SKM-1 (cell line): ENCODE measurements around the gene RELL2.
"Not testable (repeated sequence)": the region's sequence is repeated elsewhere in the genome, so short reads cannot be mapped to it uniquely, and the experiment has no call there.

ENCODE experiments used
- DNase-seq: peaks from one replicate; lab custom pipeline; 2025; ENCODE audit not compliant: unreplicated experiment; lab: John Stamatoyannopoulos, UW

RELL2 gene, protein sequence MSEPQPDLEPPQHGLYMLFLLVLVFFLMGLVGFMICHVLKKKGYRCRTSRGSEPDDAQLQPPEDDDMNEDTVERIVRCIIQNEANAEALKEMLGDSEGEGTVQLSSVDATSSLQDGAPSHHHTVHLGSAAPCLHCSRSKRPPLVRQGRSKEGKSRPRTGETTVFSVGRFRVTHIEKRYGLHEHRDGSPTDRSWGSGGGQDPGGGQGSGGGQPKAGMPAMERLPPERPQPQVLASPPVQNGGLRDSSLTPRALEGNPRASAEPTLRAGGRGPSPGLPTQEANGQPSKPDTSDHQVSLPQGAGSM

DNA sequence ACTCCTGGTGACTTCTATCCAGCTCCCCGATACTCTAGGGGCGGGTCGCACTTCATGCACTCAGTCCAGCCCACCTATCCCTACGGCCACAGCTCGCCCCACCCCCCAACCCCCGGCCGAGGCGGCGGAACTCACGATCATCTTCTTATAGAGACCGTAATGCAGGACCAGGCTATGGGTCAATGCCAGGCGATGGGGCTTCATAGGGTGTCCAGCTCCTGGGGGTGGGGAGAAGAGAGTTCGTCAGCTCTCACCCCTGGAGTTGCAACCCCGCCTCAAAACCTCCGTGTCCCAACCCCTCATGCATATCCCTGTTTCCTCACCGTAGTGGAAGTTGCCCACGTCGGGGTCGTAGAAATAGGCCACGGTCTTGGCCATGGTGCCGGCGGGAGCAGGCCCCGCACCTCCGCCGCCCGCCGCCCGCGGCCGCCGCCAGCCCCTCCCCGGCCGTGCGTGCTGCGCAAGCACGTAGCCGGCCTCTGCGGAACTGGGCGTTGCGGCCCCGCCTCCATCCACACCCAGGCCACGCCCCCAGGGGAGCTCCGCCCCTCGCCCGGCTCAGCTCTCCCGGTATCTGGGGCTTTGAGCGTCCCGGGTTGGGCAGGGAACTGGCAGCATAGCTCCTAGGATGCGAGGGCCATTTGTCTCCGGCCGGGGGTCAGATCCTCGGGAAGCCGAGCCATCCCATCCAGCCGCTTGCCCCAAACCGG is at the start of gene RELL2, which contains the start of gene HDAC3:
Gene RELL2, plus strand, starts transcription at position 585 of the 710 bp plus-strand sequence. CDS start 1,229 bp downstream, outside the sequence.
Gene HDAC3, minus strand, starts transcription at position 437 of the 710 bp plus-strand sequence. Its CDS starts 59 bp downstream, at position 378.
- peak; percentile 71 for DNase-seq

DNA sequence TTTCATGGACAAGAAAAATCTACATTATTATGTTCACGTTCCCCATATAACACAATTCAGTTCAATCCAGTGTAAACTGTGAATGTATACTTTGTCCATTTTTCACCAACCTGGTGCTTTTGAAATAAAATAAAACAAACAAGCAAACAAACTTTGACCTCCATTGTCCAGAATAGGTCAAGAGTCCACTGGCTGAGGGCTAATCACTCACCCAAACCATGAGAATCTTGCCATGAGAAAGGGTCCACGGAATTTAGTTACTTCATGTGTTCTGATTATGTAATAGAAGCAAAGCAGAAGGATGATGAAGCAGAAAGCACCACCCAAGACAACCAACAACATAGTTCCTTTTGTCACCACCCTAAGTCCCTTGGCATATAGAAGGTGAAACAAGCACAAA is 46.7 kb upstream of the RELL2 start:
- DNase-seq = no peak

GRCh38 chr5:141596867-141597266 is 39.9 kb upstream of the RELL2 start:
- no peak for DNase-seq

- DNase-seq = no peak
These were observed 39.4 kb upstream of the RELL2 start for GRCh38 chr5:141597394-141597793.

DNA sequence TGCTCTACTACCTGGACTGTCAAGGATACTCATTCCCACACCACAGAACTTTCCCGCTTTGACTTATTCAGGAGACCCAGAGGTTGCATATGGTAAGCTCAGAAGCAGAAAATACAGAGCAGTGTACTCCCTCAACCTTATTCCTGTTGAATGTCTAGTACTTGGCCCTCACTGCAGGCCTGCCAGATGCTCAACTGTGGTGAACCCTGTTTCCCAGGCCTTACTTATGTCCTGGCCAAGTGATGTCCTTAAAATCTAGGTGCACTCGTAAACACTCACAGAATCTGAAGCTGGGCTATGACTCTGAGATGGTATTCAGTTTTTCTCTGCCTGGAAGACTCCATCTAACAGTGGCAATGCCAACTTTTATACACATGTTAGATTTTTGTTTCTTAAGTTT is 39.0 kb upstream of the RELL2 start:
- DNase-seq = no peak

- no peak for DNase-seq
These were observed 38.1 kb upstream of the RELL2 start for GRCh38 chr5:141598391-141599345.

DNA sequence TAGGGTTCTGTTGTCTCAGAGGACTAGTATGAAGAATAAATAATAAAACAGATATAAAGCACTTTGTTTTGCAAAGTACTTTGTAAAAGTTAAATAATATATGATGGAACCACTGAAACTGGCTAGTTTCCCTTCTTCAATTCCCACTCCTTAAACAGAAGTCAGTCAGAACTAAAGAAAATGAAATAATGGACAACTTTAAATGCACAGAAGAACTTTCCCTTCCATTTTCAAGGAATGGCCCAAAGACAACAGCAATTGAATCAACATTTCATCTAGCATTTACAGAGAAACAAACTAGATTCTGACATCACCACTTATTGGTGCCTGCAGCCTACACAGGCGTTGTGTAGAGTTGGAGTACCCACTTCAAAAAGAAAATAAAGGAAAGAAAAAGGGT is 34.2 kb upstream of the RELL2 start:
- DNase-seq = no peak

DNA sequence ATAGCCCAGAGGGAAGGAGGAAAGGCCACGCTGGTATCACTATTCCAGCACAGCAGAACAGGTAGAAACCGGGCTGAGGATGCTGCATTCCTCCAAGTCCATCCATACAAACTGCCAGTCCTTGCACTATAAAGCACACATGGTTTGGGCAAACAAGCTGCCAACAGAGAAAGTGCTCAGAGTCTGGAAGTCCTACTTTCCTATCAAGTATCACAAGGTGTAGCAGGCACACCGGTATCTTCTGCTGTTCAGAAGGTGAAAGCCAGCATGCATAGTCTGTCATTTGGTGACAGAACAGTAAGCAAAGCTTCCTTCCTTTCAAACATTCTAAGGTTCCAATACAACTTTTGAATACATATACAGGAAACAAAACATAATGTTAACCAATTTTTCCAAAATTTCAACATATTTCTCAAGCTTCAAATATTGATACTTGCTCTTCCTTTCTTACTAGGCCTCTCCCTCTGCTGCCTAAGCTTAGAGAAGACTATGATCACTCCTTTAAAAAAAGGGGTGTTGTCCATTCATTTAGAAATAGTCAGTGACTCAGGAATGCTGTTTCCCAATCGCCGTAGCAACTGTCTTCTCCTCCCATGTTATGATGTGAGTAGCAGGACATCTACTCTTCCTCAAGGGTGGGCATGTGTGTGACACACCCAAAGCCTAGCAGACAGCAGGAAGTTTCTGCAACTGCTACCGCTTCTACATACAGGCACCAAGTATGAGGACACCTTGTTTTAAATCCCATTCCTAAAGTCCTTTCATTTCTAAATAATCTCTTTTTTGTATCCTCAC is 32.7 kb upstream of the RELL2 start:
- DNase-seq = peak; percentile 95

- DNase-seq = peak; percentile 88
These were observed 31.1 kb upstream of the RELL2 start for GRCh38 chr5:141605523-141606277.

- DNase-seq = no peak
These were observed 28.8 kb upstream of the RELL2 start for GRCh38 chr5:141608046-141608445.

DNA sequence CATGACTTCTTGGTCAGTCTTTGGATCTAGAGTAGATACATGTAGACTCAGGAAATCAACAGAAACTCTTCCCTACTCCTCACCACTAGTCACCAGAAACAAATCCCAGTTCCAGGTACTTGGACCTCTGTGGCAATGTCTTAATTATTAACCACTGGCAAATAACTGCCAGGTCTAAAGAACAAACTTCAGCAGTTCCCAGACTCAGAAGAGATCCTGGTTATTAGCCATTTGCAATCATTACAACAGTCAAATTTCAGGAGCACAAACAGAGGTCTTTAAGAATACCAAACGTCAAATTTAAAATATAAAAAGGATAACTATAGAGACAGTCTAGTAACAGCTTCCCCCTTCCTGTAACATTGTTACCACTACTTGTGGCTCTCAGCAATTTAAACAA is 28.2 kb upstream of the RELL2 start:
- no peak for DNase-seq

GRCh38 chr5:141609044-141609443 is 27.8 kb upstream of the RELL2 start:
- DNase-seq = no peak

DNA sequence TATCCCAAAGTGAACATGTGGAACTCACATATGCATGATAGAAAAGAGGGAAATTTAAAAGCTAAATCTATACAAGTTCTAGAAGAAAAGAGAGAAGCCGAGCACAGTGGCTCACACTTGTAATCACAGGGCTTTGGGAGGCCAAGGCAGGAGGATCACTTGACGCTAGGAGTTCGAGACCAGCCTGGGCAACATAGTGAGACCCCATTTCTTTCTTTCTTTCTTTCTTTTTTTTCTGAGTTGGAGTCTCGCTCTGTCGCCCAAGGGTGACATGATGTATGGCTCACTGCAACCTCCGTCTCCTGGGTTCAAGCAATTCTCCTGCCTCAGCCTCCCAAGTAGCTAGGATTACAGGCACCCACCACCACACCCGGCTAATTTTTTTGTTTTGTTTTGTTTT is 26.9 kb upstream of the RELL2 start:
- not testable (repeated sequence) for DNase-seq

GRCh38 chr5:141611289-141611688 is 25.5 kb upstream of the RELL2 start:
- DNase-seq = no peak

GRCh38 chr5:141613344-141613743 is 23.5 kb upstream of the RELL2 start:
- DNase-seq = no peak

GRCh38 chr5:141615991-141616720 is 20.6 kb upstream of the RELL2 start:
- DNase-seq = no peak

DNA sequence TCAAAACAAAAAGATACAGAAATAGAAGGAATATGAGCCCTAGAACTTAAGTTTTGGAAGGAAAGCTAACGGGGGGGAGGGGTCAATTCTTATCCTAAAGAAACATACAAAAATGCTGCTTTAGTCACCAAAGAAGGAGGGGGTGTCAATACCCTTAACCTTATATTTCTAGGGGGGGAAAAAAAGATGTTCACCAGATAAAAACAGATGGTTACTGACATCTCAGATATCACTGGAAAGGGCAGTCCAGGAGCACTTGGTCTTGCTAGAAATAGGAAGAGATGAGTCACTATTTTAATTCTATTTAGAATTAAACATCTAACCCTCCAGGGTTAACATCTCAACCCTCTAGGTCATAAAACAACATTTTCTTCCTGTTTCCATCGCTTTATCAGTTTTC is 19.7 kb upstream of the RELL2 start:
- no peak for DNase-seq

- DNase-seq = no peak
These were observed 19.1 kb upstream of the RELL2 start for GRCh38 chr5:141617682-141618029.
